ENCODE results near the gene HOXD1.

GRCh38 chr2:176206682-176207081 lies 18.2 kb downstream of the HOXD1 start:
- TF ChIP-seq EZH2 (IDR thresholded peaks at IDR 0.05) (no peak), POLR2AphosphoS5 (IDR thresholded peaks at IDR 0.05; ENCODE audit: borderline replicate concordance, low read depth, low read length) (no peak)

All from SK-N-MC (cell line).